Effector memory CD4-positive, alpha-beta T cell (primary cell): ENCODE measurements around the gene SIGLEC9.

Experiments used
- DNase-seq, 3 donors: peaks; one replicate each; pipeline ENCODE4 v3.0.0-alpha.2; 2020
- H3K27ac ChIP-seq: 2 replicates; pipeline ENCODE4 v1.7.0; 2013; ENCODE audit warnings: mild to moderate bottlenecking, low read length, moderate library complexity; ENCODE audit not compliant: insufficient read depth, poor library complexity, severe bottlenecking
- H3K27me3 ChIP-seq: replicated peaks from 2 replicates; pipeline ENCODE4 v1.7.0; 2013; ENCODE audit warnings: mild to moderate bottlenecking, low read length; ENCODE audit not compliant: insufficient read depth, control insufficient read depth, poor library complexity, severe bottlenecking
- H3K36me3 ChIP-seq: 2 replicates; pipeline ENCODE4 v1.7.0; 2013; ENCODE audit warnings: mild to moderate bottlenecking, low read length, moderate library complexity; ENCODE audit not compliant: control insufficient read depth, insufficient read depth
- H3K4me1 ChIP-seq: 2 replicates; pipeline ENCODE4 v1.7.0; 2013; ENCODE audit warnings: low read length, mild to moderate bottlenecking; ENCODE audit not compliant: control insufficient read depth, insufficient read depth, poor library complexity, severe bottlenecking
- H3K4me3 ChIP-seq: 2 replicates; pipeline ENCODE4 v1.7.0; 2013; ENCODE audit warnings: low read length, low read depth, mild to moderate bottlenecking; ENCODE audit not compliant: insufficient read depth, poor library complexity, severe bottlenecking
- H3K9me3 ChIP-seq: 2 replicates; pipeline ENCODE4 v1.7.0; 2013; ENCODE audit warnings: mild to moderate bottlenecking, low read length, moderate library complexity; ENCODE audit not compliant: control insufficient read depth

The SIGLEC9 gene

GRCh38 chr19:51121257-51121656 lies 3.4 kb upstream of the SIGLEC9 start:
- H3K27ac ChIP-seq = no peak overlapping the region

GRCh38 chr19:51122112-51122981 lies 2.4 kb upstream of the SIGLEC9 start:
- DNase-seq = no peak
- no peak overlapping the region for H3K27ac ChIP-seq
- peaks cover 37% of the 10 kb centered on the region for H3K4me1 ChIP-seq
- H3K9me3 ChIP-seq = no peaks in the 10 kb centered on the region
- H3K36me3 ChIP-seq = no peaks in the 10 kb centered on the region
- H3K4me3 ChIP-seq = peak overlapping the region; percentile 10
- no peaks in the 10 kb centered on the region for H3K27me3 ChIP-seq

More at GRCh38 chr19:51121257-51121656, 3.4 kb upstream of the SIGLEC9 start:
- DNase-seq = no peak
- H3K27me3 ChIP-seq = no peaks in the 10 kb centered on the region
- no peaks in the 10 kb centered on the region for H3K9me3 ChIP-seq
- peaks cover 32% of the 10 kb centered on the region for H3K4me1 ChIP-seq
- H3K4me3 ChIP-seq = no peak overlapping the region
- H3K36me3 ChIP-seq = no peaks in the 10 kb centered on the region

- Histone ChIP-seq H3K27ac (peak overlapping the region; percentile 26), H3K36me3 (no peaks in the 10 kb centered on the region), H3K4me3 (peak overlapping the region; percentile 10), H3K4me1 (peaks cover 46% of the 10 kb centered on the region), H3K9me3 (no peaks in the 10 kb centered on the region), H3K27me3 (no peaks in the 10 kb centered on the region)
- peak in 1 of 3 donors; percentile 14 for DNase-seq
Observed at GRCh38 chr19:51123381-51123800, 1.3 kb upstream of the SIGLEC9 start.

- Histone ChIP-seq H3K27ac (peak overlapping the region; percentile 15), H3K4me3 (no peak overlapping the region), H3K27me3 (no peaks in the 10 kb centered on the region), H3K9me3 (no peaks in the 10 kb centered on the region), H3K36me3 (no peaks in the 10 kb centered on the region), H3K4me1 (peaks cover 50% of the 10 kb centered on the region)
- DNase-seq = no peak
Observed at GRCh38 chr19:51123802-51124201, 904 bp upstream of the SIGLEC9 start.

GRCh38 chr19:51124216-51124615 lies 490 bp upstream of the SIGLEC9 start:
- Histone ChIP-seq H3K9me3 (no peaks in the 10 kb centered on the region), H3K27ac (no peak overlapping the region), H3K36me3 (no peaks in the 10 kb centered on the region), H3K4me3 (no peak overlapping the region), H3K4me1 (peaks cover 50% of the 10 kb centered on the region), H3K27me3 (no peaks in the 10 kb centered on the region)
- no peak for DNase-seq

- H3K36me3 ChIP-seq = no peaks in the 10 kb centered on the region
Observed at GRCh38 chr19:51125421-51126075, 842 bp downstream of the SIGLEC9 start.

GRCh38 chr19:51127032-51127431 lies 2.3 kb downstream of the SIGLEC9 start:
- Histone ChIP-seq H3K4me3 (no peak overlapping the region), H3K27me3 (no peaks in the 10 kb centered on the region), H3K36me3 (no peaks in the 10 kb centered on the region), H3K9me3 (no peaks in the 10 kb centered on the region), H3K4me1 (peaks cover 54% of the 10 kb centered on the region), H3K27ac (no peak overlapping the region)
- no peak for DNase-seq

More at GRCh38 chr19:51125421-51126075, 842 bp downstream of the SIGLEC9 start:
- Histone ChIP-seq H3K4me1 (peaks cover 50% of the 10 kb centered on the region), H3K4me3 (no peak overlapping the region), H3K9me3 (no peaks in the 10 kb centered on the region), H3K27ac (no peak overlapping the region), H3K27me3 (no peaks in the 10 kb centered on the region)
- DNase-seq = no peak

GRCh38 chr19:51127755-51128154 lies 3.0 kb downstream of the SIGLEC9 start:
- DNase-seq = no peak
- no peak overlapping the region for H3K4me3 ChIP-seq
- H3K27me3 ChIP-seq = no peaks in the 10 kb centered on the region
- no peaks in the 10 kb centered on the region for H3K36me3 ChIP-seq
- peaks cover 54% of the 10 kb centered on the region for H3K4me1 ChIP-seq
- no peaks in the 10 kb centered on the region for H3K9me3 ChIP-seq
- H3K27ac ChIP-seq = no peak overlapping the region

GRCh38 chr19:51128227-51128626 lies 3.5 kb downstream of the SIGLEC9 start:
- H3K36me3 ChIP-seq = no peaks in the 10 kb centered on the region
- no peak overlapping the region for H3K4me3 ChIP-seq
- DNase-seq = no peak
- H3K4me1 ChIP-seq = peaks cover 49% of the 10 kb centered on the region
- no peak overlapping the region for H3K27ac ChIP-seq
- H3K9me3 ChIP-seq = no peaks in the 10 kb centered on the region
- no peaks in the 10 kb centered on the region for H3K27me3 ChIP-seq

GRCh38 chr19:51129716-51130115 lies 5.0 kb downstream of the SIGLEC9 start:
- H3K27ac ChIP-seq = no peak overlapping the region
- DNase-seq = no peak
- H3K27me3 ChIP-seq = no peaks in the 10 kb centered on the region
- no peaks in the 10 kb centered on the region for H3K9me3 ChIP-seq
- no peaks in the 10 kb centered on the region for H3K36me3 ChIP-seq
- peaks cover 35% of the 10 kb centered on the region for H3K4me1 ChIP-seq
- no peak overlapping the region for H3K4me3 ChIP-seq
